ENCODE measurements around the gene PARP11.

- TF ChIP-seq CTCF (IDR thresholded peaks at IDR 0.05), result no peak
- TF ChIP-seq POLR2A (IDR thresholded peaks at IDR 0.05), result no peak
Observed at GRCh38 chr12:3816266-3816665, 56.9 kb downstream of the PARP11 start.
